RWPE2 (cell line): ENCODE measurements around the gene NFIX.
"Not testable (repeated sequence)": the region's sequence is repeated elsewhere in the genome, so short reads cannot be mapped to it uniquely, and the experiment has no call there.

Source experiments
- ATAC-seq: fragments of 200-7000 bp; cut with Tn5 transposase; 3 replicates; pipeline ENCODE4 v1.9.1; 2021; ENCODE audit warnings: low read depth
- DNase-seq: peaks from one replicate; pipeline ENCODE4 v3.0.0-alpha.2; 2020; ENCODE audit warnings: low spot score
- H3K27ac ChIP-seq: fragments of 450-650 bp; 2 replicates; pipeline ENCODE4 v1.5.1; 2017; ENCODE audit warnings: mild to moderate bottlenecking; ENCODE audit not compliant: poor library complexity, severe bottlenecking
- H3K27me3 ChIP-seq: fragments of 250-450 bp; sonication (Bioruptor Pico); 2 replicates; pipeline ENCODE4 v1.5.1; 2021; ENCODE audit warnings: mild to moderate bottlenecking, moderate library complexity; ENCODE audit not compliant: insufficient read depth, poor library complexity, severe bottlenecking
- H3K36me3 ChIP-seq: fragments of 250-450 bp; sonication (Bioruptor Pico); 2 replicates; pipeline ENCODE4 v1.5.1; 2020; ENCODE audit warnings: low read depth, mild to moderate bottlenecking, moderate library complexity
- H3K4me1 ChIP-seq: fragments of 250-450 bp; sonication (Bioruptor Pico); 2 replicates; pipeline ENCODE4 v1.5.1; 2021; ENCODE audit warnings: mild to moderate bottlenecking, moderate library complexity; ENCODE audit not compliant: insufficient read depth, poor library complexity, severe bottlenecking
- H3K4me3 ChIP-seq: fragments of 250-450 bp; sonication (Bioruptor Pico); 2 replicates; pipeline ENCODE4 v1.5.1; 2021; ENCODE audit warnings: mild to moderate bottlenecking, moderate library complexity; ENCODE audit not compliant: severe bottlenecking
- H3K9me3 ChIP-seq: fragments of 250-450 bp; sonication (Bioruptor Pico); 2 replicates; pipeline ENCODE4 v1.5.1; 2021; ENCODE audit warnings: mild to moderate bottlenecking, moderate library complexity; ENCODE audit not compliant: severe bottlenecking
- TF ChIP-seq, protein P1 (sequence below): fragments of 450-650 bp; IDR thresholded peaks from one replicate; pipeline ENCODE4 v1.5.1; 2017; ENCODE audit warnings: mild to moderate bottlenecking, moderate library complexity; ENCODE audit not compliant: poor library complexity, severe bottlenecking

Gene NFIX

GRCh38 chr19:12952488-12953137 is 42.7 kb upstream of the NFIX start:
- peak overlapping the region; percentile 75 for H3K27ac ChIP-seq

DNA sequence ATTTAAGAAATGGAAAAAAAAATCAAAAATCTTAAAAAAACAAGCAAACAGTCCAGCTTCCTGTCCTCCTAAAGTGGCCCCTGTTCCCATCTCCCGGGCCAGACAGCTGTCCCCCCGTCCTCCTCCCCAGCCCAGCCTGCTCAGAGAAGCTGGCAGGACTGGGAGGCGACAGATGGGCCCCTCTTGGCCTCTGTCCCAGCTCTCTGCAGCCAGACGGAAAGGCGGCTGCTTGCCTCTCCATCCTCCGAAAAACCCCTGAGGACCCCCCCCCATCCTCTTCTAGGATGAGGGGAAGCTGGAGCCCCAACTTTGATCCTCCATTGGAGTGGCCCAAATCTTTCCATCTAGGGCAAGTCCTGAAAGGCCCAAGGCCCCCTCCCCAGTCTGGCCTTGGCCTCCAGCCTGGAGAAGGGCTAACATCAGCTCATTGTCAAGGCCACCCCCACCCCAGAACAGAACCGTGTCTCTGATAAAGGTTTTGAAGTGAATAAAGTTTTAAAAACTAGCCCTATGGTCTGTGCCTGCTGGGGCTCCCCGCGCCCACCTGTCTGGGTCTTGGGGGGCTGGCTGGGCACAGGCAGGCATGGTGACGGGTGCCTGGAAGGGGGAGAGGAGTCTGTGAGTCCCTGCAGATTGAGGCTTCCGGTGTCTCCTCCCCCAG is 42.0 kb upstream of the NFIX start:
- H3K4me1 ChIP-seq = peaks cover 21% of the 10 kb centered on the region
- ATAC-seq = no peak

More at GRCh38 chr19:12952488-12953137, 42.7 kb upstream of the NFIX start:
- H3K27me3 ChIP-seq = no peaks in the 10 kb centered on the region
- TF ChIP-seq, protein P1, sequence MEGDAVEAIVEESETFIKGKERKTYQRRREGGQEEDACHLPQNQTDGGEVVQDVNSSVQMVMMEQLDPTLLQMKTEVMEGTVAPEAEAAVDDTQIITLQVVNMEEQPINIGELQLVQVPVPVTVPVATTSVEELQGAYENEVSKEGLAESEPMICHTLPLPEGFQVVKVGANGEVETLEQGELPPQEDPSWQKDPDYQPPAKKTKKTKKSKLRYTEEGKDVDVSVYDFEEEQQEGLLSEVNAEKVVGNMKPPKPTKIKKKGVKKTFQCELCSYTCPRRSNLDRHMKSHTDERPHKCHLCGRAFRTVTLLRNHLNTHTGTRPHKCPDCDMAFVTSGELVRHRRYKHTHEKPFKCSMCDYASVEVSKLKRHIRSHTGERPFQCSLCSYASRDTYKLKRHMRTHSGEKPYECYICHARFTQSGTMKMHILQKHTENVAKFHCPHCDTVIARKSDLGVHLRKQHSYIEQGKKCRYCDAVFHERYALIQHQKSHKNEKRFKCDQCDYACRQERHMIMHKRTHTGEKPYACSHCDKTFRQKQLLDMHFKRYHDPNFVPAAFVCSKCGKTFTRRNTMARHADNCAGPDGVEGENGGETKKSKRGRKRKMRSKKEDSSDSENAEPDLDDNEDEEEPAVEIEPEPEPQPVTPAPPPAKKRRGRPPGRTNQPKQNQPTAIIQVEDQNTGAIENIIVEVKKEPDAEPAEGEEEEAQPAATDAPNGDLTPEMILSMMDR = no peak
- H3K9me3 ChIP-seq = no peaks in the 10 kb centered on the region
- H3K4me3 ChIP-seq = no peak overlapping the region
- peaks cover 77% of the 10 kb centered on the region for H3K36me3 ChIP-seq
- ATAC-seq = 0 out of 3 replicates have a peak, but pooled peaks have one; percentile 5
- peaks cover 22% of the 10 kb centered on the region for H3K4me1 ChIP-seq
- no peak for DNase-seq

DNA sequence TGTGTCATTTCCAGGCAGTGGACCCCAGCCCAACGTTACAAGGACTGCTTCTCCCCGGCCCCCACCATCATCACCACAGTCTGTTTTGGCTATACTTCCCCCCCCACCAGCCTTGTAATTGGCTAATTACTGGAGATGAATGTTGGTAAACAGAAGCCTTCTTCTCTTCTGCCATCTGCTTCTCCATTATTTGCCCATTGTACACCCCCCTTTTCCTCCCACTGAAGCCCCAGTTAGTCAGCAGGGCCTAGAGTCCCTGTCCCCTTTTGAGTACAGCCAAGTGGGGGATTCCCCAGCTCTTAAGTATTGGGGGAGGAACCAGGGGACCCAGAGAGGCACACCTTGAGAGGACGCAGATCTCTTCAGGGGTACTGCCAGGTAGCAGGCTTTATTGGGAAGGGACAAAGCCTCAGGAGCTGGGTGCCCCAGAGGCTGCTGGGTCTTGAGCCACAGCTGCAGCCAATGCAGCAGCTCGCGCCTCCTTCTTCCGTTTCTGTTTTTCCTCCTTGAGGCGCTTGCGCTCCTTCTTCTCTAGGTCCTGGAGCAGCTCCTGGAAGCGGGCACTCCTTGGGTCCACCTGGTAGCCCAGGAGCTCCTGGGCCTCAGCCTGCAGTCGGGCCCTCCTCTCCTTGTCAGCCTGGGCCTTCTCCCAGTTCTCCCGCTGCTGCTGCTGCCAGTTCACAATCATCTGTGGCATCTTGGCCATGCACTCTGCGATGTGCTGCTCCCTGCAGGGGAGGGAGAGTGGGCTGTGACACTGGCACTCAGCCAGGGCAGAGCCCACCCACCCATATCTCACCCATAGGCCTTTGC is 41.3 kb upstream of the NFIX start:
- Histone ChIP-seq H3K4me3 (no peak overlapping the region), H3K4me1 (peaks cover 21% of the 10 kb centered on the region), H3K27me3 (no peaks in the 10 kb centered on the region), H3K9me3 (no peaks in the 10 kb centered on the region), H3K27ac (peak overlapping the region; percentile 75), H3K36me3 (peaks cover 64% of the 10 kb centered on the region)
- TF ChIP-seq, protein P1 = no peak
- DNase-seq (no peak), ATAC-seq (no peak)

More for the DNA sequence above, 42.0 kb upstream of the NFIX start:
- no peak for DNase-seq
- no peaks in the 10 kb centered on the region for H3K9me3 ChIP-seq
- TF ChIP-seq, protein P1 = no peak
- no peaks in the 10 kb centered on the region for H3K27me3 ChIP-seq
- peaks cover 71% of the 10 kb centered on the region for H3K36me3 ChIP-seq
- no peak overlapping the region for H3K4me3 ChIP-seq
- peak overlapping the region; percentile 75 for H3K27ac ChIP-seq

- Histone ChIP-seq H3K4me1 (peaks cover 21% of the 10 kb centered on the region), H3K27me3 (no peaks in the 10 kb centered on the region), H3K4me3 (no peak overlapping the region), H3K9me3 (no peaks in the 10 kb centered on the region), H3K27ac (peak overlapping the region; percentile 75), H3K36me3 (peaks cover 58% of the 10 kb centered on the region)
- DNase-seq = no peak
- no peak for ATAC-seq
- TF ChIP-seq, protein P1 = no peak
Observed at GRCh38 chr19:12954612-12954962, 40.7 kb upstream of the NFIX start.

- peaks cover 21% of the 10 kb centered on the region for H3K4me1 ChIP-seq
- H3K9me3 ChIP-seq, ATAC-seq, DNase-seq, H3K27me3 ChIP-seq: not testable (repeated sequence)
- H3K4me3 ChIP-seq = peak overlapping the region; percentile 98
- peaks cover 50% of the 10 kb centered on the region for H3K36me3 ChIP-seq
- H3K27ac ChIP-seq = peak overlapping the region; percentile 75
Observed at GRCh38 chr19:12955575-12955974, 39.7 kb upstream of the NFIX start.
